ENCODE data around the gene KIAA0753.

- TF ChIP-seq PKNOX1 (IDR thresholded peaks at IDR 0.05) (no peak), FOXK2 (IDR thresholded peaks at IDR 0.05) (no peak), FOXA1 (IDR thresholded peaks at IDR 0.05) (no peak)
These were observed 25.6 kb upstream of the KIAA0753 start for GRCh38 chr17:6666077-6666521.
